ENCODE results near the gene RPL36. TPM values are rescaled to one million over a fixed set of nuclear protein-coding genes. Genes with fewer than 3 reads are reported as not detected.

RPL36 gene
- total RNA-seq, 4 donors from 2014 or later = 663 to 804 (median 703) TPM

DNA sequence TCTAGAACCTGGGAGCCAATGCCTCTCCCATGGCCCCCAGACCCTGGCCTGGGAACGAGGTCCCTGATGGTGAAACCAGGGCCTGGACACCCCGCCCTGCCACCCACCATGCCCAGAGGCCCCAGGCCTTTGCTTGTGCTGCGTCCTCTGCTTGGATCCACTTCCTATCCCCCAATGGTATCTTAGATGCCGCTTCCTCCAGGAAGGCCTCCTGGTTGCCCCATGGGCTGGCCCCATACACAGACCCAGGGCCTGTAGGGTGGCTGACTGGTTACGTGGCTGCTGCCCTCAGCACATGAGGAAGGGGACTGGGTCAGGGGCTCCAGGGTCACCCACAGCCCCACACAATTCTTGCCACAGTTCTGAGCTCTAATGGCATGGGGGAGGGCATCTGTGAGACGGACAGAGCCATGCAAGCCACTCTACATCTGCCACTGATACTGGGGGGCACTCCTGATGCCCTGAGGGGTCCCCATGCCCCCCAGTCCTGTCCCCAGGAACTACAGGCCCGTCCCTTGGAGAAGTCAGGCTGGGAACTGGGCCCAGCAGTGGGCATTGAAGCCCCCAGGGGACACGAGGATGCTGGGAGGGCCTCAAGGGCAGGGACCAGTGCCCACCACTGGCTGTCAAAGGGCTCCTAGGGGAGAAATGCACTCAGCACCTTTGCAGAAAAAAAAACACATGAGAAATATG, 5.0 kb downstream of the RPL36 start:
- TF ChIP-seq, protein P1, sequence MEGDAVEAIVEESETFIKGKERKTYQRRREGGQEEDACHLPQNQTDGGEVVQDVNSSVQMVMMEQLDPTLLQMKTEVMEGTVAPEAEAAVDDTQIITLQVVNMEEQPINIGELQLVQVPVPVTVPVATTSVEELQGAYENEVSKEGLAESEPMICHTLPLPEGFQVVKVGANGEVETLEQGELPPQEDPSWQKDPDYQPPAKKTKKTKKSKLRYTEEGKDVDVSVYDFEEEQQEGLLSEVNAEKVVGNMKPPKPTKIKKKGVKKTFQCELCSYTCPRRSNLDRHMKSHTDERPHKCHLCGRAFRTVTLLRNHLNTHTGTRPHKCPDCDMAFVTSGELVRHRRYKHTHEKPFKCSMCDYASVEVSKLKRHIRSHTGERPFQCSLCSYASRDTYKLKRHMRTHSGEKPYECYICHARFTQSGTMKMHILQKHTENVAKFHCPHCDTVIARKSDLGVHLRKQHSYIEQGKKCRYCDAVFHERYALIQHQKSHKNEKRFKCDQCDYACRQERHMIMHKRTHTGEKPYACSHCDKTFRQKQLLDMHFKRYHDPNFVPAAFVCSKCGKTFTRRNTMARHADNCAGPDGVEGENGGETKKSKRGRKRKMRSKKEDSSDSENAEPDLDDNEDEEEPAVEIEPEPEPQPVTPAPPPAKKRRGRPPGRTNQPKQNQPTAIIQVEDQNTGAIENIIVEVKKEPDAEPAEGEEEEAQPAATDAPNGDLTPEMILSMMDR (IDR thresholded peaks at IDR 0.05) = no peak
- ATAC-seq (ENCODE audit: low FRiP score) (no peak), DNase-seq (ENCODE audit: low spot score) (no peak)

DNA sequence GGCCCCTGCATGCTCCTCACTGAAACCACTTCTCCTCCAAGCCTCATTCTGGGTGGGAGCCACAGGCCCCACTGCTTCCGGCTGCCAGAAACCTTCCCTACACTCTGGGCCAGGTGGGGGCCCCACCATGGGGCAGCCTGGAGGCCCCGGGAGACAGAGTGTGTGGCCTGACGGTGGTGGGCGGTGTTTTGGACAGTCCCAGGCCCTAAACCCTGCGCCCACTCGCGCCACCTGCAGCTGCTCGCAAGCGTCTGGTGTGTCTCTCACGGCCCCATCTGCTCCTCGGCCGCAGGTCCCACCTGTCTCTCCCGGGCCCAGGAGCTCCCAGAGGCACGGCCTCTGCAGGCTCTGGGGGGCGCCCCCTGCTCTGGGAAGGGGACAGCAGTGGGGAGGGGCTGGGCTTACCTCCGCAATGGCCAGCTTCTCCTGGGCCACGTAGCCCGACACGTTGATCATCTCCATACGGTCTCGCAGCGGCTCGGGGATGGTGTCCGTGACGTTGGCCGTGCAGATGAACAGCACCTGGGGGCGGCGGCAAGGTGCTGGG, 5.6 kb downstream of the RPL36 start:
- DNase-seq (ENCODE audit: low spot score) = no peak
- ATAC-seq (ENCODE audit: low FRiP score) = no peak
- TF ChIP-seq, protein P1 (IDR thresholded peaks at IDR 0.05) = no peak

DNA sequence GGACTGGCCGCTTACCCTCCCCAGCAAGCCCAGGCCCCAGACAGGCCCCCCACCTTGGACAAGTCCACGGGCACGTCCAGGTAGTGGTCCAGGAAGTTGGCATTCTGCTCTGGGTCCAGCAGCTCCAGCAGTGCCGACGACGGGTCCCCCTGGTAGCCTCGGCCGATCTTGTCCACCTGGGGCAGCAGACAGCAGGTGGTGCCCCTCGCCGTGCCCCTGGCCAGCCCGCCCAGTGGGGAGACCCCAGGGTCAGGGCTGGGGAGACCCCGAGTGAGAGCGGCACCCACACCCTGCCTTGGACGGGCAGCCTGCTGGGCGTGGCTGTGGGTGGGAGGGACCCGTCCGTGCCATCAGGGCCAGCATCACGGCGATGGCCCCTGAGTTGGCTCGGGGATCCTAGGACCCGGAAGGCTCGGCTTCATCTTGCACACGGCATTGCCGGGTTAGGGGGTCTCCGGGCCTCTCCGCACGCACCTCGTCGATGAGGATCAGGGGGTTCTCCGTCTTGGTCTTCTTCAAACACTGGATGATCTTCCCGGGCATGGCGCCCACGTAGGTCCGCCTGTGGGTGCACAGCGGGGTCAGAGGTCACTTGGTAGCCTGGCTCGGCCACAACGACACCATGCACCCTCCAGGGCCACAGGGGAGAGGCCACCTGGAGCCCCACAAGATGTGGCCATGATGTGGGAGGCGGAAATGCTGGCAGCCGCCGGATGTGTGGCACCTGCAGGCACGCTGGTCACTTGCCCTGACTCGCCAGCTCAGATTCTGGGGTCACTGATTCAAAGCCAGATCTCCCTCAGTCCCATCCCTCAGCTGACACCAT, 6.3 kb downstream of the RPL36 start:
- TF ChIP-seq, protein P1 (IDR thresholded peaks at IDR 0.05) = no peak
- DNase-seq (ENCODE audit: low spot score) (no peak), ATAC-seq (ENCODE audit: low FRiP score) (no peak)

DNA sequence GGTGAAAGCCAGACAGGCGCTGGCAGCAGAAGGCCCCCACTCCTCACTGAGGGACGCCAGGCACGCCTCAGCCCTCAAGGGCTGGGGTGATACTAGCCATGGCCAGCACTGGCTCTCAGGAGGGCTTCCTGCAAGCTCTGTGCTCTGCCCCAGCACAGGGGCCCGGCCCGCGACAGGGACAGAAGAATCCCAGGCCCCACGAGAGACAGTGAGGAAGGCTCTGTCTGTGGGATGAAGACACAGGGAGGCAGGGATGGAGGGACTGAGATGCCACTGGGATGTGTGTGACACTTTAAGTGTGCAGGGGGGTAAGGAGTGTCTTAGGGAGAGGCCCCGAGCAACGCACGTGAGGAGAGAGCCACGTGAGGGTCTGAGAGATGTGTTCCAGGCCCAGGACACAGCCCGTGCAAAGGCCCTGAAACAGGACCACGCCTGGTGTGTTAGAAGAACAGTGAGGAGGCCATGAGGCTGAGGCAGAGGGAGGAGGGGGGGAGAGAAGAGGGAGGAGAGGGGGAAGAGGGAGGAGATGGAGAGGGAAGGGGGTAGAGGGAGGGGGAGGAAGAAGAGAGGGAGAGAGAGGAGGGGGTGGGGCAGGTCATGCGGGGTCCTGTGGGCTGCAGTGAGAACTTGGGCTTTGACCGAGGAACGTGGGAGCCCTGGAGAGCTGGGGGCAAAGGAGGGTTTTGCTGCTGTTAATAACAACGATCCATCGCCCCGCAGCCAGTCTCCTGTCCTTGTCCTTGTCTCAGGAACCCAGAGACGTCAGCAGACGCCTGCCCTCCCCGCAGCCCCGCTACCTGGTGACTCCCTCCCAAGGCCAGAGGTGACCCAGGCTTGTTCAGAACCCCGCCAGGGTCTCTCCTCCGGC, 7.2 kb downstream of the RPL36 start:
- DNase-seq (ENCODE audit: low spot score) = no peak
- TF ChIP-seq, protein P1 (IDR thresholded peaks at IDR 0.05) = no peak
- no peak for ATAC-seq (ENCODE audit: low FRiP score)

DNA sequence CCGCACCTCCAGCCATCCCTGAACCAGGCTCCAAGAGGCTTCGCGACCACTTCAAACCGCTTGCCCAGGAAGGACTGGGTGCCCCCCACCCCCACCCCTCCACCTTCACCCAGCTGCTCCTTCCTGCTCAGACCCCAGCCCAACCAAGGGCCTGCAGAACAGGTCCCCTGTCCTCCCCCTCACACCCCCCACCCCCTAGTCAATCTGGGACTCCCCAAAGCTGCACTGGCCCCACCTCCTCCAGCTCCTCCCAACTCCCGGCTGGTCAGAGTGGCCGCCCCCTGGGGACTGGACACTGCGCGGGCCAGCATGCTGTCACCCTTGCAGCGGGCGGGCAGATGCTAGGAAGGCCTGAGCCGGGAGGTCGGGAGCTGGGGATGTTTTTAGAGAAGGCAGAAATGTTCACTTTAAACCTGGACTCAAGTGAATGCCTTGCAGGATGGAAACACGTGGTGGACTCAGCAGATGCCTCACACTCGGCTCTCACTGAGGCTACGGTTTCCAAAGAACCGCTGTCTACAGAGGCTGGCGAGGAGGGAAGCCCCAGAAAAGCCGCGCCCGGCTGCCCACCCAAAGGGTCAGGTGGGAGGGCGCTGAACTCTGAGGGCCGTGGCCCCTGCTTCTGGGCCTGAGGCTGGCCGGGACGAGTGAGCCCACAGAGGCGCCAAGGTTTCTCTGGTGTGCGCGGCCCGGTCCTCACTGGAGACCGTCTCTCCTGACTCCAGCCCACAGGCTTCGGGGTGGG, 8.0 kb downstream of the RPL36 start:
- DNase-seq (ENCODE audit: low spot score) (no peak), ATAC-seq (ENCODE audit: low FRiP score) (no peak)
- TF ChIP-seq, protein P1 (IDR thresholded peaks at IDR 0.05) = no peak

All from omental fat pad (tissue), 4 donors.